Occipital lobe (tissue), 2 donors: ENCODE data around the gene SUMF1. TPM values are rescaled to one million over a fixed set of nuclear protein-coding genes. Genes with fewer than 3 reads are reported as not detected.
"Not testable (repeated sequence)": the region's sequence is repeated elsewhere in the genome, so short reads cannot be mapped to it uniquely, and the experiment has no call there.

Experiments used
- DNase-seq: peaks from one replicate; lab custom pipeline; 2025; lab: John Stamatoyannopoulos, UW
- total RNA-seq: library from RNA; depleted of rRNA; stranded (reverse); fragments of >200 nt; gene quantifications from one replicate; pipeline ENCODE4 v1.2.3, GENCODE V29; 2014

The SUMF1 gene
- total RNA-seq, 1 donor from 2014 or later: 36.8 TPM

GRCh38 chr3:4462369-4463040, 4.6 kb downstream of the SUMF1 start:
- DNase-seq: no peak

- DNase-seq: no peak
Measured at GRCh38 chr3:4461468-4462090, 5.5 kb downstream of the SUMF1 start.

GRCh38 chr3:4460334-4460733, 6.7 kb downstream of the SUMF1 start:
- DNase-seq: no peak

GRCh38 chr3:4458961-4459360, 8.1 kb downstream of the SUMF1 start:
- DNase-seq: no peak

GRCh38 chr3:4456780-4457179, 10.3 kb downstream of the SUMF1 start:
- not testable (repeated sequence) for DNase-seq

- DNase-seq: no peak
Measured at GRCh38 chr3:4454142-4454541, 12.9 kb downstream of the SUMF1 start.

GRCh38 chr3:4449043-4449805, 17.8 kb downstream of the SUMF1 start:
- DNase-seq: no peak

- DNase-seq: no peak
Measured at GRCh38 chr3:4448187-4448586, 18.9 kb downstream of the SUMF1 start.

- DNase-seq: no peak
Measured at GRCh38 chr3:4447295-4447999, 19.6 kb downstream of the SUMF1 start.

GRCh38 chr3:4440951-4441350, 26.1 kb downstream of the SUMF1 start:
- DNase-seq: no peak

- no peak for DNase-seq
Measured at GRCh38 chr3:4438296-4438695, 28.8 kb downstream of the SUMF1 start.

GRCh38 chr3:4432259-4432658, 34.8 kb downstream of the SUMF1 start:
- no peak for DNase-seq

- DNase-seq: no peak
Measured at GRCh38 chr3:4429648-4430350, 37.3 kb downstream of the SUMF1 start.

GRCh38 chr3:4426782-4427344, 40.2 kb downstream of the SUMF1 start:
- peak; percentile 9 for DNase-seq

GRCh38 chr3:4426261-4426781, 40.7 kb downstream of the SUMF1 start:
- DNase-seq: no peak

- DNase-seq: no peak
Measured at GRCh38 chr3:4425707-4426106, 41.4 kb downstream of the SUMF1 start.

GRCh38 chr3:4425055-4425454, 42.0 kb downstream of the SUMF1 start:
- no peak for DNase-seq

GRCh38 chr3:4421121-4421520, 45.9 kb downstream of the SUMF1 start:
- DNase-seq: no peak

- DNase-seq: no peak
Measured at GRCh38 chr3:4419920-4420319, 47.1 kb downstream of the SUMF1 start.

GRCh38 chr3:4419386-4419785, 47.7 kb downstream of the SUMF1 start:
- no peak for DNase-seq

GRCh38 chr3:4418156-4418555, 48.9 kb downstream of the SUMF1 start:
- no peak for DNase-seq
